Measurements from ENCODE around the gene SLC2A2. TPM values are rescaled to one million over a fixed set of nuclear protein-coding genes. Genes with fewer than 3 reads are reported as not detected.

The SLC2A2 gene
- total and polyA plus RNA-seq, 3 donors from 2014 or later = 0.12 TPM; not detected in 2

GRCh38 chr3:171021377-171021776, 5.1 kb downstream of the SLC2A2 start:
- WGBS, 2 donors = 84 to 91% methylated on average over 4 of the region's 4 CpGs
- H3K4me1 ChIP-seq = no peaks in the 10 kb centered on the region
- no peaks in the 10 kb centered on the region for H3K27me3 ChIP-seq
- no peak overlapping the region for H3K27ac ChIP-seq
- DNase-seq = no peak
- intact Hi-C loops (cut with DNase I; ENCODE audit: low total_unique reads) = no loop called here
- no peak overlapping the region for H3K4me3 ChIP-seq
- H3K36me3 ChIP-seq (ENCODE audit: low read depth, missing control alignments) = no peaks in the 10 kb centered on the region
- no peak for TF ChIP-seq CTCF (IDR thresholded peaks at IDR 0.05)
- no peak for TF ChIP-seq POLR2A (IDR thresholded peaks at IDR 0.05)
- no peaks in the 10 kb centered on the region for H3K9me3 ChIP-seq

GRCh38 chr3:171018156-171018935, 8.2 kb downstream of the SLC2A2 start:
- H3K4me1 ChIP-seq = no peaks in the 10 kb centered on the region
- no peak overlapping the region for H3K27ac ChIP-seq
- no peak overlapping the region for H3K4me3 ChIP-seq
- H3K27me3 ChIP-seq = no peaks in the 10 kb centered on the region
- no peak for TF ChIP-seq POLR2A (IDR thresholded peaks at IDR 0.05)
- TF ChIP-seq CTCF (IDR thresholded peaks at IDR 0.05) = no peak
- H3K36me3 ChIP-seq (ENCODE audit: low read depth, missing control alignments) = no peaks in the 10 kb centered on the region
- intact Hi-C loops (cut with DNase I; ENCODE audit: low total_unique reads) = no loop called here
- no peaks in the 10 kb centered on the region for H3K9me3 ChIP-seq
- 33 to 40% methylated on average over 6 of the region's 6 CpGs for WGBS, 2 donors
- DNase-seq = no peak

GRCh38 chr3:171013822-171014748, 12.4 kb downstream of the SLC2A2 start:
- no peak for DNase-seq
- 82 to 83% methylated on average over 5 of the region's 5 CpGs for WGBS, 2 donors
- TF ChIP-seq CTCF (IDR thresholded peaks at IDR 0.05) (no peak), POLR2A (IDR thresholded peaks at IDR 0.05) (no peak)

GRCh38 chr3:171011873-171012336, 14.6 kb downstream of the SLC2A2 start:
- intact Hi-C loops (cut with DNase I; ENCODE audit: low total_unique reads) = no loop called here
- Histone ChIP-seq H3K27ac (no peak overlapping the region), H3K36me3 (ENCODE audit: low read depth, missing control alignments) (no peaks in the 10 kb centered on the region), H3K27me3 (no peaks in the 10 kb centered on the region), H3K4me1 (no peaks in the 10 kb centered on the region), H3K4me3 (no peak overlapping the region), H3K9me3 (no peaks in the 10 kb centered on the region)
- DNase-seq = no peak
- 88 to 95% methylated on average over 4 of the region's 4 CpGs for WGBS, 2 donors
- no peak for TF ChIP-seq CTCF (IDR thresholded peaks at IDR 0.05)
- TF ChIP-seq POLR2A (IDR thresholded peaks at IDR 0.05) = no peak

More at GRCh38 chr3:171013822-171014748, 12.4 kb downstream of the SLC2A2 start:
- Histone ChIP-seq H3K4me3 (no peak overlapping the region), H3K27ac (no peak overlapping the region), H3K4me1 (no peaks in the 10 kb centered on the region), H3K36me3 (ENCODE audit: low read depth, missing control alignments) (no peaks in the 10 kb centered on the region), H3K27me3 (no peaks in the 10 kb centered on the region), H3K9me3 (no peaks in the 10 kb centered on the region)
- intact Hi-C loops (cut with DNase I; ENCODE audit: low total_unique reads) = no loop called here
